Small intestine (tissue), 7 donors: ENCODE data around the gene NPHP1. TPM values are rescaled to one million over a fixed set of nuclear protein-coding genes. Genes with fewer than 3 reads are reported as not detected.
A peak's percentile ranks its signal among the peaks of the same experiment; 100 is the strongest.

ENCODE experiments used
- DNase-seq, 2 donors: peaks; one replicate each; pipeline versions ENCODE4 v3.0.0 to v3.0.0-alpha.2; 2013
- FAIRE-seq: peaks from 2 replicates; lab custom pipeline; 2012; peaks lifted over from hg19 to GRCh38; lab: Jason Lieb, UNC
- H3K27ac ChIP-seq, 3 donors: one replicate each; pipeline ENCODE4 v1.5.1; 2013; ENCODE audit warnings: low read length in 2 of 3, mild to moderate bottlenecking in 2 of 3, control low read depth in 1 of 3, inconsistent platforms in 1 of 3, low read depth in 1 of 3, moderate library complexity in 1 of 3
- H3K27me3 ChIP-seq, 3 donors: one replicate each; pipeline ENCODE4 v1.6.1; 2013; ENCODE audit warnings: low read length in 3 of 3, inconsistent platforms in 1 of 3; ENCODE audit not compliant: control insufficient read depth in 3 of 3, insufficient read depth in 3 of 3
- H3K36me3 ChIP-seq, 3 donors: one replicate each; pipeline ENCODE4 v1.6.1; 2013; ENCODE audit warnings: low read length in 3 of 3, inconsistent platforms in 1 of 3, low read depth in 1 of 3, mild to moderate bottlenecking in 1 of 3, moderate library complexity in 1 of 3; ENCODE audit not compliant: control insufficient read depth in 3 of 3, insufficient read depth in 2 of 3
- H3K4me1 ChIP-seq, 3 donors: one replicate each; pipeline ENCODE4 v1.6.1; 2013; ENCODE audit warnings: low read length in 2 of 3, inconsistent platforms in 1 of 3, low read depth in 1 of 3, mild to moderate bottlenecking in 1 of 3, moderate library complexity in 1 of 3; ENCODE audit not compliant: control insufficient read depth in 3 of 3, insufficient read depth in 2 of 3
- H3K4me3 ChIP-seq, 3 donors: one replicate each; pipeline ENCODE4 v1.5.1; 2013; ENCODE audit warnings: low read length in 3 of 3, control low read depth in 1 of 3, inconsistent platforms in 1 of 3, low read depth in 1 of 3, mild to moderate bottlenecking in 1 of 3, moderate library complexity in 1 of 3
- H3K9me3 ChIP-seq, 2 donors: one replicate each; pipeline ENCODE4 v1.6.1; 2013; ENCODE audit warnings: low read depth in 1 of 2, low read length in 1 of 2; ENCODE audit not compliant: control insufficient read depth in 2 of 2, insufficient read depth in 1 of 2
- WGBS, 3 donors: extraction: QIAGEN DNeasy Blood & Tissue Kit; methylation state at CpG; one replicate each; pipeline ENCODE4 v1.1.7; 2013; 5-methylcytosine and 5-hydroxymethylcytosine counted together
- polyA plus RNA-seq, 4 donors: library from polyadenylated mRNA; stranded (reverse) in 3 of 4; unstranded in 1 of 4; fragments of 200-250 nt in 3 of 4; fragments of 120-200 nt in 1 of 4; gene quantifications; one replicate each; pipeline versions ENCODE4 v1.2.1 to v1.2.3, GENCODE V29; 2013
- donor health status: healthy with polysubstance abuse.
- donor health status: control.
- donor health status: control.
- donor health status: Bipolar disorder and iron deficiency.
- donor health status: healthy.

NPHP1 gene
- polyA plus RNA-seq, 4 donors, result 0.27 to 2.6 (median 1.2) TPM

DNA sequence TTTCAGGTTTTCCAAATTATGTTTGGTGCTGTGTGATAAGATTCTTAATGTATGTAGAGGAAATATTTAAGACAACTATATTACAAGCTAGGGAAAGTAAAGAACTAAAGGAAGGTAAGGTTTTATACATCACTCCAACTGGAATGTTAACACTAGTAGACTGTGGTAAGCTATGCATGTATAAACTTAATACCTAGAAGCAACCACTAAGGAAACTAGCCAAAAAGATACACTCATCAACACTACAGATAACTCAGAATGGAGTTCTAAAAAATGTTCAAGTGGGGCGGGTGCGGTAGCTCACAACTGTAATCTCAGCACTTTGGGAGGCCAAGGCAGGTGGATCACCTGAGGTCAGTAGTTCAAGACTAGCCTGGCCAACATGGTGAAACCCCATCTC, 51.4 kb downstream of the NPHP1 start:
- no peaks in the 10 kb centered on the region for H3K36me3 ChIP-seq
- H3K4me1 ChIP-seq, result no peaks in the 10 kb centered on the region
- H3K27ac ChIP-seq, result no peak overlapping the region
- FAIRE-seq (no peak), DNase-seq (no peak)
- WGBS, 3 donors, result 77 to 91% (median 90%) methylated on average over 2 of the region's 2 CpGs
- peaks cover 0 to 24% of the 10 kb centered on the region in 2 donors for H3K9me3 ChIP-seq
- H3K27me3 ChIP-seq, result no peaks in the 10 kb centered on the region
- no peak overlapping the region for H3K4me3 ChIP-seq

- FAIRE-seq (no peak), DNase-seq (no peak)
- Histone ChIP-seq H3K4me1 (no peaks in the 10 kb centered on the region), H3K27me3 (no peaks in the 10 kb centered on the region), H3K4me3 (no peak overlapping the region), H3K36me3 (no peaks in the 10 kb centered on the region), H3K9me3 (peaks cover 0 to 24% of the 10 kb centered on the region in 2 donors), H3K27ac (no peak overlapping the region)
- WGBS, 3 donors, result 65 to 90% (median 75%) methylated on average over 3 of the region's 3 CpGs
Observed at GRCh38 chr2:110152943-110153342, 51.9 kb downstream of the NPHP1 start.

- DNase-seq, result no peak
- peaks cover 0 to 15% (median 3%) of the 10 kb centered on the region in 3 donors for H3K4me1 ChIP-seq
- no peak for FAIRE-seq
- H3K9me3 ChIP-seq, result peaks cover 0 to 7% of the 10 kb centered on the region in 2 donors
- H3K36me3 ChIP-seq, result no peaks in the 10 kb centered on the region
- 67 to 77% (median 70%) methylated on average over 6 of the region's 6 CpGs for WGBS, 3 donors
- no peak overlapping the region for H3K4me3 ChIP-seq
- no peak overlapping the region for H3K27ac ChIP-seq
- no peaks in the 10 kb centered on the region for H3K27me3 ChIP-seq
Observed at GRCh38 chr2:110149330-110150220, 55.2 kb downstream of the NPHP1 start.

DNA sequence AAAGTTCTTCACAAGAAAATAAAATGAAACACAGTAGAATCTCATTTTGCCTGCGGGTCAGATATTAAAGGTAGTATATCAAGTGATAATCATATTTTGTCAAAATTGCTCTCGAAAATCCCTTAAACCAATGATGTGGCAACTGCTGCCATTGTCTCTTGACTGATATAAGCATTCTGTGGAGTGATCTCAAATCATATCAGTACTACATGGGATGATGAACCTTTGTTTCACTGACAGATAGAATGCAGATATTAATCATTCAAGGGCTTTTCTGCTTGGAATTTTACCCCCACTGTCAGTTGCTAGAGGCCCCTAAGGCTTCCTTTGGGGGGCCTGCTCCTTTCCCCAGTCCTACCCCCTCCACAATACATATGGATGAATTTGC, 57.9 kb downstream of the NPHP1 start:
- Histone ChIP-seq H3K36me3 (no peaks in the 10 kb centered on the region), H3K27me3 (no peaks in the 10 kb centered on the region), H3K9me3 (no peaks in the 10 kb centered on the region), H3K27ac (no peak overlapping the region), H3K4me3 (no peak overlapping the region), H3K4me1 (peaks cover 0 to 15% (median 3%) of the 10 kb centered on the region in 3 donors)
- WGBS, 3 donors, result 88 to 91% (median 89%) methylated on average over 2 of the region's 2 CpGs
- FAIRE-seq (no peak), DNase-seq (no peak)

- Histone ChIP-seq H3K27ac (no peak overlapping the region), H3K9me3 (no peaks in the 10 kb centered on the region), H3K4me1 (peaks cover 0 to 15% (median 3%) of the 10 kb centered on the region in 3 donors), H3K27me3 (no peaks in the 10 kb centered on the region), H3K36me3 (no peaks in the 10 kb centered on the region), H3K4me3 (no peak overlapping the region)
- DNase-seq, result peak; percentile 31 to 64
- 46 to 80% (median 60%) methylated on average over 2 of the region's 2 CpGs for WGBS, 3 donors
- no peak for FAIRE-seq
Observed at GRCh38 chr2:110146183-110146944, 58.4 kb downstream of the NPHP1 start.

DNA sequence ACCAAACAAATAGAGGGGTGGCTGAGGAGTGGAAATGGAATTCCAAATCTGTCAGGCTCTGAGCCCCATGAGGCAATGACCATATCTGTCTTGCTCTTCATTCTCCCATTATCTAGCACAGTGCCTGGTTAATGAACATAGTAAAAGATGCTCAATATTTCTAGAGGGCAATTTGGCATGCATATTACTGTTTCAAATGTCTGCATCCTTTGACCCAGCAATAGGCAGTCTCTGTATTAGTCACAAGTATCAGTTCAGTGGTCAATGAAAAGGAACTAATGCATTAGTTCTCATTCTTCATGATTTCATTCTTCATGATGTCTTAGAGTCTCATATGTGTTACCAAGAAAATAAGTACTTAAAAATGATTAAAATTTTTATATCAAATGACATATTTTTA, 60.8 kb downstream of the NPHP1 start:
- FAIRE-seq, result no peak
- H3K27me3 ChIP-seq, result no peaks in the 10 kb centered on the region
- H3K4me3 ChIP-seq, result no peak overlapping the region
- peaks cover 0 to 15% (median 3%) of the 10 kb centered on the region in 3 donors for H3K4me1 ChIP-seq
- H3K27ac ChIP-seq, result no peak overlapping the region
- no peaks in the 10 kb centered on the region for H3K9me3 ChIP-seq
- no peaks in the 10 kb centered on the region for H3K36me3 ChIP-seq
- DNase-seq, result no peak

- DNase-seq (no peak), FAIRE-seq (no peak)
- WGBS, 3 donors, result 86 to 97% (median 95%) methylated on average over 1 of the region's 1 CpG
- Histone ChIP-seq H3K4me3 (no peak overlapping the region), H3K27me3 (no peaks in the 10 kb centered on the region), H3K9me3 (no peaks in the 10 kb centered on the region), H3K36me3 (no peaks in the 10 kb centered on the region), H3K27ac (no peak overlapping the region), H3K4me1 (no peaks in the 10 kb centered on the region)
Observed at GRCh38 chr2:110140401-110140800, 64.4 kb downstream of the NPHP1 start.

GRCh38 chr2:110134025-110134424, 70.8 kb downstream of the NPHP1 start:
- FAIRE-seq (no peak), DNase-seq (no peak)
- H3K9me3 ChIP-seq, result no peaks in the 10 kb centered on the region
- H3K4me3 ChIP-seq, result no peak overlapping the region
- no peaks in the 10 kb centered on the region for H3K27me3 ChIP-seq
- no peaks in the 10 kb centered on the region for H3K4me1 ChIP-seq
- H3K36me3 ChIP-seq, result no peaks in the 10 kb centered on the region
- no peak overlapping the region for H3K27ac ChIP-seq
